GM10847 (cell line): ENCODE results near the gene SHISA6.

Source experiments
- POLR2A ChIP-seq: IDR thresholded peaks from 2 replicates; pipeline ENCODE4 v1.6.1; 2011; ENCODE audit not compliant: insufficient read length; ENCODE audit errors: extremely low read depth

The SHISA6 gene

GRCh38 chr17:11608396-11608795 is 367.4 kb downstream of the SHISA6 start:
- TF ChIP-seq POLR2A: no peak

GRCh38 chr17:11610999-11611566 is 370.1 kb downstream of the SHISA6 start:
- no peak for TF ChIP-seq POLR2A

- no peak for TF ChIP-seq POLR2A
Observed at GRCh38 chr17:11612956-11613355, 371.9 kb downstream of the SHISA6 start.
